Inflammatory macrophage (primary cell): ENCODE measurements around the gene EFNA5.
A peak's percentile ranks its signal among the peaks of the same experiment; 100 is the strongest.

Experiments
- DNase-seq, 2 donors: peaks; one replicate each; pipeline ENCODE4 v3.0.0-alpha.2; 2020 to 2022

The EFNA5 gene

GRCh38 chr5:107570805-107571531, 99.8 kb downstream of the EFNA5 start:
- peak in 1 of 2 donors; percentile 15 for DNase-seq

DNA sequence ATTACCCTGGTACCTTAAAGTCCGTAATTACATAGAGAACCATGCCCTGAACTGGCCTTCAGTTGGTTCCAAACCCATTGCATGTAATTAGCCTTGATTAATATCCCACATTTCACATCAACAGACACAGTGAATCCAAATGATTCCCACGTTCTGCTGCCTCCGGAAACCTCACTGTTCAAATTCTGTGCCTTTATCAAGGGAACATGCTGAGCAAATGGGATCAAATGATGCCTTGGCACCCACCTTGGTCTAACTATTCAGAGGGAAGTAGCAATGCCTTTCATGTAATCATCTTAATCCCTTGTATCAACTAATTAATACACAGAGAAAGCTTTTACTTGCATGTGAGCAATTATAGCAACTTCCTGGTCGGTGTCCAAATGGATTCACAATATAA, 100.6 kb downstream of the EFNA5 start:
- DNase-seq: no peak

GRCh38 chr5:107567901-107568671, 102.7 kb downstream of the EFNA5 start:
- DNase-seq: no peak

DNA sequence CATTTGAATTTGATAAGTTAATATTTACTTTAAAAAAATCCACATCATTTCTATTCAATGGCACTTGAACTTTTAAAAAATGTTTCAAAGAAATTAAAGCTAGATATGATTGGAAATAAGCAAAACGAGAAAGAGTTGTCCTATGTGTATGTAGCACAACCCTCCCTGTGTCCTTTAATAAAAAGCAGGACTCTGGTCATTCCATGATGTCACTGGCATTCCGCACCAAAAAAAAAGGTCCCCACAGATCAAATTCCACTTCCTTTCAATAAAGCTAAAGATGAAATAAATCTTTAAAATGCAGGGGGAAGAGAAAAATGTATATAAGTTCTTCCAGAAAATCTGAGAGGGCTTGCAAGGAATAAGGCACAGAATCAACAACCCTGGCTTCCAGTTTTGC, 103.8 kb downstream of the EFNA5 start:
- DNase-seq: no peak

- no peak for DNase-seq
Measured at GRCh38 chr5:107565791-107566767, 104.7 kb downstream of the EFNA5 start.

- no peak for DNase-seq
Measured at GRCh38 chr5:107564931-107565372, 105.8 kb downstream of the EFNA5 start.

DNA sequence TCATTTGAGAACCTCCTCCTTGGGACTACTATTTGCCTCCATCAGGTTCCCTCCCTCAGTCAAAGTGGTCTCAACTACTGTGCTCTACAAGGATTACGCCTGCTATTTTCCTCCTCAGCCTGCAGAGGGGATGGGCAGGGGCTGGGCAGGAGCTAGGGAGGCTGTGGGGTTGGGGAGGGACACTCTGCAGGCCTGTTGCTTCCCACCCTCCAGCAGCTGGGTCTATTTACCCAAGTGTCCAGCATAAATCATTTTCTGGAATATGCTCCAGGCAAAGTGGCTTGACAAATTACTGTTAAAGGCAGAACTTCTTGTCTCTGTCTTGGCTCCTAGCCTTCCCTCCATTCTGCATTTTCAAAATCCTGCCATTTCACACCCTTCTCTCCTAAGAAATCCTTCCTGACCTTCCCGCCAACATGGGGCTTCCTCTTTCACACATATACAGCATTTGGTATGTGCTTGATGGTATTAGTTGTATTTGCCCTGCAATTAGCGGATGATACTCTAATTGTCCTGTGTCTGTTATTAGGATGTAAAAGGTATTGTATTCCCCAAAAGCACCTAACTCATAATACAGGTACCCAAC, 106.7 kb downstream of the EFNA5 start:
- DNase-seq: no peak

DNA sequence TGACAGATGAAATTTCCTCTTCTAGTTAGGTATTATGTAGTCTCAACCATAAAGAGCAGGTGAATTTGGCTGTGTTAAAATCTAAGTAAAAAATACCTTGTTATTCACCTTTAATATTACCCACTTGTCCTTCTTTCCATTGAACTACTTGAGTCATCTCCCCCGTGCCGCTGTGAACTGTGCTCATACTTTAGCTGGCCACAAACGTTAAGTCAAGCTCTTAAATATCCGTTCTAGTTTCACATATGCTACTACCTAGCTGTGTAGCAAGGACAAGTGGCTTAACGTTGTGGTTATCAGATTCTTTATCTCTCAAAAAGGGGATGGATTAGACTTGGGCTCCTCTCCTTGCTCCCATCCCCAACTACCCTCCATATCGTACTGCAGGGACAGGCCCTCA, 110.4 kb downstream of the EFNA5 start:
- no peak for DNase-seq

- no peak for DNase-seq
Measured at GRCh38 chr5:107558823-107559375, 111.8 kb downstream of the EFNA5 start.

GRCh38 chr5:107557051-107557658, 113.6 kb downstream of the EFNA5 start:
- DNase-seq: no peak

- DNase-seq: no peak
Measured at GRCh38 chr5:107556575-107556974, 114.2 kb downstream of the EFNA5 start.

GRCh38 chr5:107555425-107556090, 115.2 kb downstream of the EFNA5 start:
- DNase-seq: no peak

DNA sequence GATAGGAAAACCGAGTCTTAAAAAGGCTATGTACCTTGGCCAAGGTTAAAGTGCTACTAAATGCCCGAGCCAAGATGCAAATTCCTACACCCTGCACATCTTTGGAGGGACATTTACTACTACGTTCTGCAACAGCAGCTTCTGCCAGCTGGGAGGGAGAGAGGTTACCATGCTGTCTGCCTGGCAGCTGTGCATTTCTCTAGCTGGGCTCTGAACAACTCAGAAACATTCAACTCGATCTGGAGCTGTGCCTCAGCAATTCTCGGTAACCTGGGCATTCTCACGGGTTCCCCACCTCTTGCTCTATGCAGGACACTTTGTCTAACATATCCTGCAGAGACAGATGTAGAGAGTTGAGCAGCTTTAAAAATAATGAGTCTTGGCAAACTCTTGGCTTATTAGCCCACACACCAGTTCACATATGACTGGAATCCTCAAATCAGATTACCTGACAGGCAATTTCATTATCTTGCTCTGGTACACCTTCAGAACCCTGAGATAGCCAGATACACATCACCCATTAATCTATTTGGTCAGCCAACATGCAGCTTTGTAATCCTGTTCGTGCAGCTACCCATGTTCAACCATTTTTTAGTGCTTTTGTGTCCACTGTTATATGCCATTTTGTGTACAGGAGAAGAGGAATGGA, 115.8 kb downstream of the EFNA5 start:
- no peak for DNase-seq

- DNase-seq: no peak
Measured at GRCh38 chr5:107553117-107553555, 117.6 kb downstream of the EFNA5 start.

DNA sequence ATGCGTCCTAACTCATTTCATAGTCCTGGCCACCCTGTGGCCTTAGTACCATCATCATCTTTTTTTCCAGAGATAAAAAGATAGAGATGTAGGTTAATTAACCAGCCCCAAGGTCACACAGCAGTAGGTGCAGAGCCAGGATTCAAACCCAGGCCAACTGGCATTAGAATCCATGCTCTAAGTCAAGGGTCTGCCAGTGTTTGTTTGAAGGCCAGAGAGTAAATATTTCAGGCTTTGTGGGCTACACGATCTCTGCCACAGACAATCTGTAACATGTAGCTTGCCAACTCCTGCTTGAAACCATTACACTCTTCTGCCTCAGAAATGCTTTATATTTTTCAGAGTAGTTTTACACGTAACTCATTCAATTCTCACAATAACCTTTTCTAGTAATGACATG, 119.6 kb downstream of the EFNA5 start:
- DNase-seq: no peak

DNA sequence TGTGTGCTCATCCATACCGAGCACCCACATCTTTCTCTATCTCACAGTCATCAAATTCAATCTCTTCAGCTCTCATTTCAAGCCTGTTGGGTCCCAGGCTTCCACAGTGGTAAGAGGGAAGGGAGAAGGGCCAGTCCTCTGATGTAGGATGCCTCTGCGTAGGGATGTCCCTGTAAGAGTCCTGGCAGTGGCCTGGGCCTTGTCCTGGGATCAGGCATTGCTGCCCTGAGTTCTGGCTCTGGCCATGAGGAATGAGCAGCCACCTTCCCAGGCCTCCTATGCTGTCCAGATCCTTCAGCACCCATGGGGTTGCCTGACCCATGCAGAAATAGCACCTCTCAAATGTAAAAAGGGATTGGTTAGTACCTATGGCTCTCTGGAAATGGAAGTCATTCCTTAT, 121.2 kb downstream of the EFNA5 start:
- DNase-seq: no peak

GRCh38 chr5:107548477-107548876, 122.3 kb downstream of the EFNA5 start:
- DNase-seq: no peak

DNA sequence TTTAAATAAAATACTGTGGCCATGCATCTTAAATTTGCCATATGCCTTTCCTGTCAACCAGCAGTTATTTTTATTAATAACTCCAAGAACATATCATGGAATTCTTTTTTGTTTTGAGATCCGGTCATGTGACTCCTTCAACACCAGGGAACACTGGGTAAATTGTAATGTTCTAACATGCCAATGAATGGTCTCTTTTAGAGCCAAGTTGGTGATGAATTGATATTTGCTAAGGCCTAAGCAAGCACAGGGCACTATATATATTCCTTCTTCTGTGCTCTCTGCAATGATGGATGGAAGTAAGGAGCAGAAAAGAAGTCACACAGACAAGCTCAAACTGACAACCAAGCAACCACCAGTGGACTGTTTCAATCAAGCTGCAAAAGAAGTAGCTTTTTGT, 124.0 kb downstream of the EFNA5 start:
- DNase-seq: no peak

DNA sequence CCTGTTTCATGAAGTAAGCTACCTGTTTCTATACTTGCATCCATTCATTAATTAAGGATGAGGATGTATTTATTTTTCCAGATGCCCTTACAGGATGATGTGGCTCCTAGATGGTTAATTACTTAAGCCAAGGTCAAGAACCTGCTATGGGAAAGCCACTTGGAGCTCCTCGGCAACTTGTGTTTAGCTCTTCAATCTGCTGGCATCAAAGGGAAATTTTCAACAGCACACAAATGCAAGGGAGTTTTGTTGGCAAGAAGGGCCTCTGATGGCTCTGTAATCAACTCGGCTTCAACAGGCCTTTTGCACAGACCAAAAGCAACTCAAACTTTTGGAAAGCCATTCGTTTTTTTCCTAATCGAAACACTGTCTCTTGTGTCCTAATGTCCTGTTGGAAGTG, 125.3 kb downstream of the EFNA5 start:
- DNase-seq: no peak

DNA sequence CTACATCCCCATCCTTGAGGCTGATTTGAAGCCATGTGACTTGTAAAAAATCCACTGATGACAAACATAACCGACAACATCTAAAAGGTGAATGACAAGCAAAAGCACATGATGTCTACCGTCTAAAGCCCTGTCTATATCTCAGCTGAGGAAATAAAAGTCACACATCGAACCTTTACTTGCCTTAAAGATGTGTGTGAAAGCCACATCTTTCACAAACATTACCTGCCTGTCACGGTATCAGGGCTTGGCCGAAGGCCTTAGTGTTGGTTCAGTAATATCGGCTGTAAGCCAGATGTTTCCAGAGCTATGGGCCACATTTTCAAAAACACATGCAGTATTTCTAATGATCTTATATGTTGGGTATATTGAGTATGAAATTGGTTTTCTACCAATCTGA, 125.8 kb downstream of the EFNA5 start:
- no peak for DNase-seq

DNA sequence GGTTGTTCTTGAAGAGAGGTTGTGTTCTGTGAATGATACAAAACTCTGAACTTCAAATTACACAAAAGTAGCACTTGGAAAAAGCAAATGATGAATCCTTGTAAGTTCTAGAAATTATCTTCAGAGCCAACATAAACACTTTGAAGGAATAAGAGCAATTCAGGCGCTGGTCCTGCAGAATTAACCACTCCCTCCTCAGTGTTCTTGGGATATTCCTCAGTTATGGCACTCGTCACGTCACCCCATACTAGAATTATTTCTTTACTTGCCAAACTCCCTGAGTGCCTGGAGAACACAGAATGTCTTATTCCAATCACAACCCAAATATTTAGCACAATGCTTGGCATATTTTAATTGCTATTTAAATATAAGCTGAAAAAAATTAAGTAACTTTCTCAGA, 126.3 kb downstream of the EFNA5 start:
- DNase-seq: no peak
